Nephron progenitor cell (in vitro differentiated cells): ENCODE measurements around the gene PLCG2.

ENCODE experiments used
- DNase-seq: peaks from one replicate; pipeline ENCODE4 v3.0.0; 2021
- H3K27ac Mint-ChIP-seq: 2 replicates; pipeline ENCODE4 v1.8.0; 2021; ENCODE audit warnings: mild to moderate bottlenecking, moderate library complexity, mixed read lengths
- H3K27me3 Mint-ChIP-seq: 2 replicates; pipeline ENCODE4 v1.8.0; 2021; ENCODE audit warnings: mild to moderate bottlenecking, low read depth, mixed read lengths; ENCODE audit not compliant: poor library complexity
- H3K36me3 Mint-ChIP-seq: 2 replicates; pipeline ENCODE4 v1.8.0; 2021; ENCODE audit warnings: low read depth, mixed read lengths
- H3K4me1 Mint-ChIP-seq: 2 replicates; pipeline ENCODE4 v1.8.0; 2021; ENCODE audit warnings: mixed read lengths
- H3K4me3 Mint-ChIP-seq: 2 replicates; pipeline ENCODE4 v1.8.0; 2021; ENCODE audit warnings: mild to moderate bottlenecking, moderate library complexity, mixed read lengths
- H3K9me3 Mint-ChIP-seq: 2 replicates; pipeline ENCODE4 v1.8.0; 2021; ENCODE audit warnings: mild to moderate bottlenecking, moderate library complexity, mixed read lengths
- CTCF ChIP-seq: fragments of 200-600 bp; sonication (generic); IDR thresholded peaks from 2 replicates; pipeline ENCODE4 v1.5.0; 2021; ENCODE audit warnings: antibody characterized with exemption

Gene PLCG2

GRCh38 chr16:81733295-81733694 is 45.8 kb upstream of the PLCG2 start:
- TF ChIP-seq CTCF, result no peak

DNA sequence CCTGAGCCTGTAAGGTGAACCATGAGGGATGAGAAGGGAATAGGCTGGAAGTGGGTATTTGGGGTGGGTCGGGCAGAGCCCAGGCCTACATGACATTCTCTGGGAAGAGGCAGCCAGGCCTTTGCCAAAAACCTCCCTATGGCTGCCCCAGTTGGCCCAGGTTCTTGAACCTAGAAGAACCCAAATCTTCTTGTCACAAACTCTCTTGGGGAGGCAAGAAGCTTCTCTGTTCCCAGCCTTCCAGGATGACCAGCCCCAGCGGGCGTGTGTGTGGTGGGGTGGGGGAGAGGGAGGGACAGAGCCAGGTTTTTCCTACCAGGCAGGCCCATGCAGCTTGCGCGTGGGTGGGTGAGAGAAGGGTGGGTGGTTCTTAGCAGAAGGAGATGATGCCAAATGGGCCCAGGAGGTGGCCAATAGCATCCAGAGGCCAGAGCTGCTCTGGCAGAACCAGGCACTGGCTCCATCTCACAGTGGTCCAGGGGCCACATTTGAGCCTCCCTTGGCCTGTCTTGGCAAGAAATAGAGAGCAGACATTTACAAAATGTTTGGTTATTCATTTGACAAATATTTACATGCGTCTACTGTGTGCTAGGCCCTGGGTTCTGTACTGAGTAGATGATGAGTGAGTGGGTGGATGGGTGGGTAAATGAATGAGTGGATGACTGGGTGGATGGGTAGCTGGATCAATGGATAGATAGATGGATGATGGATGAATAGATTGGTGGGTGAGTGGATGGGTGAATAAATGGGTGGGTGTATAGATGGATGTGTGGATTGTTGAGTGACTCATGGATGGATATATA is 44.3 kb upstream of the PLCG2 start:
- no peaks in the 10 kb centered on the region for H3K36me3 Mint-ChIP-seq
- TF ChIP-seq CTCF, result no peak
- H3K27me3 Mint-ChIP-seq, result peaks cover 15% of the 10 kb centered on the region
- no peak overlapping the region for H3K4me3 Mint-ChIP-seq
- H3K27ac Mint-ChIP-seq, result no peak overlapping the region
- H3K9me3 Mint-ChIP-seq, result no peaks in the 10 kb centered on the region
- DNase-seq, result no peak
- H3K4me1 Mint-ChIP-seq, result peaks cover 50% of the 10 kb centered on the region

More at GRCh38 chr16:81733295-81733694, 45.8 kb upstream of the PLCG2 start:
- DNase-seq, result no peak
- no peak overlapping the region for H3K4me3 Mint-ChIP-seq
- no peak overlapping the region for H3K27ac Mint-ChIP-seq
- H3K4me1 Mint-ChIP-seq, result peaks cover 53% of the 10 kb centered on the region
- peaks cover 20% of the 10 kb centered on the region for H3K27me3 Mint-ChIP-seq
- H3K9me3 Mint-ChIP-seq, result no peaks in the 10 kb centered on the region
- H3K36me3 Mint-ChIP-seq, result no peaks in the 10 kb centered on the region

- Mint-ChIP-seq H3K4me3 (peak overlapping the region; percentile 40), H3K27ac (no peak overlapping the region), H3K4me1 (peaks cover 26% of the 10 kb centered on the region)
Observed at GRCh38 chr16:81737885-81738536, 41.1 kb upstream of the PLCG2 start.

GRCh38 chr16:81738783-81739496 is 40.2 kb upstream of the PLCG2 start:
- Mint-ChIP-seq H3K4me3 (no peak overlapping the region), H3K9me3 (no peaks in the 10 kb centered on the region), H3K36me3 (no peaks in the 10 kb centered on the region), H3K27me3 (peaks cover 6% of the 10 kb centered on the region), H3K4me1 (peaks cover 26% of the 10 kb centered on the region), H3K27ac (no peak overlapping the region)
- no peak for TF ChIP-seq CTCF
- no peak for DNase-seq

More at GRCh38 chr16:81737885-81738536, 41.1 kb upstream of the PLCG2 start:
- H3K9me3 Mint-ChIP-seq, result no peaks in the 10 kb centered on the region
- no peaks in the 10 kb centered on the region for H3K36me3 Mint-ChIP-seq
- peak; percentile 86 for DNase-seq
- TF ChIP-seq CTCF, result peak; percentile 80
- H3K27me3 Mint-ChIP-seq, result peaks cover 4% of the 10 kb centered on the region

DNA sequence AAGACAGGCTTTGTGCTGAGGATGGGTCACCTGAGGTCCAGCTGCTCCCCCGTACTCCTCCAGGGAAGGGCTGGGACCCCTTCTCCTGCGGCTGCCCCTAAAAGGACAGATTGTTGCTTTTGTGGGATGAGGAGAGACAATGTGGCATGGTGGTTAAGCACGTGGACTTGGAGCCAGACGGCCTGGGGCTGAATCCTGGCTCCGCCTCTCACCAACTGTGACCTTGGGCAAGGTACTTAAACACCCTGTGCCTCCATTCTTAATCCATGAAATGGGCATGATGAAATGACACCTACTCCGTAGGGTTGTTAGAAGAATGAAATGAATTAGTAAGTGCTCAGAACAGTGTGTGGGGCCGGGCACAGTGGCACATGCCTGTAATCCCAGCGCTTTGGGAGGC is 39.6 kb upstream of the PLCG2 start:
- H3K27me3 Mint-ChIP-seq, result peaks cover 11% of the 10 kb centered on the region
- no peak overlapping the region for H3K4me3 Mint-ChIP-seq
- no peaks in the 10 kb centered on the region for H3K36me3 Mint-ChIP-seq
- H3K9me3 Mint-ChIP-seq, result no peaks in the 10 kb centered on the region
- no peak for TF ChIP-seq CTCF
- DNase-seq, result no peak
- H3K27ac Mint-ChIP-seq, result no peak overlapping the region
- peaks cover 26% of the 10 kb centered on the region for H3K4me1 Mint-ChIP-seq
